WTC11 (cell line): Measurements from ENCODE around the gene KLRF1.

Experiments
- NR1H2 ChIP-seq: sonication (generic); formaldehyde crosslinking; IDR thresholded peaks from 2 replicates; pipeline ENCODE4 v1.9.0; 2021; ENCODE audit warnings: mild to moderate bottlenecking, moderate library complexity, missing genetic modification reagents
- SMAD3 ChIP-seq: sonication (generic); formaldehyde crosslinking; IDR thresholded peaks from 2 replicates; pipeline ENCODE4 v1.8.0; 2022; ENCODE audit warnings: missing genetic modification reagents, mild to moderate bottlenecking, borderline replicate concordance
- ZNF423 ChIP-seq: fragments of 250-450 bp; sonication (Bioruptor Pico); IDR thresholded peaks from 2 replicates; pipeline ENCODE4 v2.1.2; 2022; ENCODE audit warnings: mild to moderate bottlenecking, moderate library complexity
- TF ChIP-seq, protein P1 (sequence below): fragments of 250-450 bp; sonication (Bioruptor Pico); IDR thresholded peaks from 2 replicates; pipeline ENCODE4 v2.1.2; 2022; ENCODE audit warnings: mild to moderate bottlenecking, moderate library complexity
- TF ChIP-seq, protein P2 (sequence below): fragments of 200-600 bp; IDR thresholded peaks from 2 replicates; pipeline ENCODE4 v1.8.0; 2022; ENCODE audit warnings: antibody characterized with exemption

GRCh38 chr12:9851050-9851449 lies 23.8 kb downstream of the KLRF1 start:
- TF ChIP-seq, protein P1, sequence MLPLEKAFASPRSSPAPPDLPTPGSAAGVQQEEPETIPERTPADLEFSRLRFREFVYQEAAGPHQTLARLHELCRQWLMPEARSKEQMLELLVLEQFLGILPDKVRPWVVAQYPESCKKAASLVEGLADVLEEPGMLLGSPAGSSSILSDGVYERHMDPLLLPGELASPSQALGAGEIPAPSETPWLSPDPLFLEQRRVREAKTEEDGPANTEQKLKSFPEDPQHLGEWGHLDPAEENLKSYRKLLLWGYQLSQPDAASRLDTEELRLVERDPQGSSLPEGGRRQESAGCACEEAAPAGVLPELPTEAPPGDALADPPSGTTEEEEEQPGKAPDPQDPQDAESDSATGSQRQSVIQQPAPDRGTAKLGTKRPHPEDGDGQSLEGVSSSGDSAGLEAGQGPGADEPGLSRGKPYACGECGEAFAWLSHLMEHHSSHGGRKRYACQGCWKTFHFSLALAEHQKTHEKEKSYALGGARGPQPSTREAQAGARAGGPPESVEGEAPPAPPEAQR (CRISPR knock-in tag): no peak
- TF ChIP-seq ZNF423: no peak
- TF ChIP-seq SMAD3 (CRISPR knock-in tag): no peak
- TF ChIP-seq, protein P2, sequence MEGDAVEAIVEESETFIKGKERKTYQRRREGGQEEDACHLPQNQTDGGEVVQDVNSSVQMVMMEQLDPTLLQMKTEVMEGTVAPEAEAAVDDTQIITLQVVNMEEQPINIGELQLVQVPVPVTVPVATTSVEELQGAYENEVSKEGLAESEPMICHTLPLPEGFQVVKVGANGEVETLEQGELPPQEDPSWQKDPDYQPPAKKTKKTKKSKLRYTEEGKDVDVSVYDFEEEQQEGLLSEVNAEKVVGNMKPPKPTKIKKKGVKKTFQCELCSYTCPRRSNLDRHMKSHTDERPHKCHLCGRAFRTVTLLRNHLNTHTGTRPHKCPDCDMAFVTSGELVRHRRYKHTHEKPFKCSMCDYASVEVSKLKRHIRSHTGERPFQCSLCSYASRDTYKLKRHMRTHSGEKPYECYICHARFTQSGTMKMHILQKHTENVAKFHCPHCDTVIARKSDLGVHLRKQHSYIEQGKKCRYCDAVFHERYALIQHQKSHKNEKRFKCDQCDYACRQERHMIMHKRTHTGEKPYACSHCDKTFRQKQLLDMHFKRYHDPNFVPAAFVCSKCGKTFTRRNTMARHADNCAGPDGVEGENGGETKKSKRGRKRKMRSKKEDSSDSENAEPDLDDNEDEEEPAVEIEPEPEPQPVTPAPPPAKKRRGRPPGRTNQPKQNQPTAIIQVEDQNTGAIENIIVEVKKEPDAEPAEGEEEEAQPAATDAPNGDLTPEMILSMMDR: no peak
- TF ChIP-seq NR1H2 (CRISPR knock-in tag): no peak
